ENCODE results near the gene TALDO1.

- TF ChIP-seq, protein P1, sequence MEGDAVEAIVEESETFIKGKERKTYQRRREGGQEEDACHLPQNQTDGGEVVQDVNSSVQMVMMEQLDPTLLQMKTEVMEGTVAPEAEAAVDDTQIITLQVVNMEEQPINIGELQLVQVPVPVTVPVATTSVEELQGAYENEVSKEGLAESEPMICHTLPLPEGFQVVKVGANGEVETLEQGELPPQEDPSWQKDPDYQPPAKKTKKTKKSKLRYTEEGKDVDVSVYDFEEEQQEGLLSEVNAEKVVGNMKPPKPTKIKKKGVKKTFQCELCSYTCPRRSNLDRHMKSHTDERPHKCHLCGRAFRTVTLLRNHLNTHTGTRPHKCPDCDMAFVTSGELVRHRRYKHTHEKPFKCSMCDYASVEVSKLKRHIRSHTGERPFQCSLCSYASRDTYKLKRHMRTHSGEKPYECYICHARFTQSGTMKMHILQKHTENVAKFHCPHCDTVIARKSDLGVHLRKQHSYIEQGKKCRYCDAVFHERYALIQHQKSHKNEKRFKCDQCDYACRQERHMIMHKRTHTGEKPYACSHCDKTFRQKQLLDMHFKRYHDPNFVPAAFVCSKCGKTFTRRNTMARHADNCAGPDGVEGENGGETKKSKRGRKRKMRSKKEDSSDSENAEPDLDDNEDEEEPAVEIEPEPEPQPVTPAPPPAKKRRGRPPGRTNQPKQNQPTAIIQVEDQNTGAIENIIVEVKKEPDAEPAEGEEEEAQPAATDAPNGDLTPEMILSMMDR (IDR thresholded peaks at IDR 0.05) = no peak
- no peak for TF ChIP-seq POLR2A (IDR thresholded peaks at IDR 0.05)
Observed at GRCh38 chr11:697811-698311, 49.4 kb upstream of the TALDO1 start.
